Esophagus muscularis mucosa (tissue), 4 donors: Measurements from ENCODE around the gene WNK3. TPM values are rescaled to one million over a fixed set of nuclear protein-coding genes. Genes with fewer than 3 reads are reported as not detected.
A peak's percentile ranks its signal among the peaks of the same experiment; 100 is the strongest.
"Not testable (repeated sequence)": the region's sequence is repeated elsewhere in the genome, so short reads cannot be mapped to it uniquely, and the experiment has no call there.

Source experiments
- DNase-seq: peaks from one replicate; pipeline ENCODE4 v3.0.0-alpha.2; 2017; ENCODE audit errors: extremely low spot score
- H3K27ac ChIP-seq, 4 donors: fragments of 200-600 bp; sonication (generic); replicated peaks in 1 of 4; 1 replicate in 3 of 4; 2 replicates in 1 of 4; pipeline ENCODE4 v1.5.1; 2016 to 2019; ENCODE audit warnings: mild to moderate bottlenecking in 1 of 4
- H3K27me3 ChIP-seq, 4 donors: fragments of 200-600 bp; sonication (generic); one replicate each; pipeline versions ENCODE4 v1.5.1 to v1.6.0; 2016 to 2019
- H3K36me3 ChIP-seq, 4 donors: fragments of 200-600 bp; sonication (generic); one replicate each; pipeline ENCODE4 v1.5.1; 2016 to 2019
- H3K4me1 ChIP-seq, 4 donors: fragments of 200-600 bp; sonication (generic); one replicate each; pipeline ENCODE4 v1.5.1; 2016 to 2019
- H3K4me3 ChIP-seq, 4 donors: fragments of 200-600 bp; sonication (generic); 1 replicate in 2 of 4; 2 replicates in 2 of 4; pipeline ENCODE4 v1.5.1; 2016 to 2019; ENCODE audit warnings: mild to moderate bottlenecking in 4 of 4, moderate library complexity in 1 of 4
- H3K9me3 ChIP-seq, 4 donors: fragments of 200-600 bp; sonication (generic); 1 replicate in 3 of 4; 2 replicates in 1 of 4; pipeline ENCODE4 v1.5.1; 2016 to 2019
- EP300 ChIP-seq: sonication (generic); formaldehyde crosslinking; IDR thresholded peaks from one replicate; pipeline ENCODE4 v1.6.1; 2017; ENCODE audit warnings: antibody characterized with exemption
- POLR2A ChIP-seq: fragments of 450-650 bp; IDR thresholded peaks from one replicate; pipeline ENCODE4 v1.6.1; 2017; ENCODE audit warnings: antibody characterized with exemption, moderate library complexity, mild to moderate bottlenecking, low read depth
- POLR2AphosphoS5 ChIP-seq, 2 donors: sonication (generic); formaldehyde crosslinking; IDR thresholded peaks; one replicate each; pipeline ENCODE4 v1.6.1; 2017; ENCODE audit warnings: antibody characterized with exemption in 2 of 2
- WGBS: methylation state at CpG from one replicate; pipeline ENCODE4 v1.1.5; 2018; 5-methylcytosine and 5-hydroxymethylcytosine counted together
- intact Hi-C: fragments of 100-400 bp; cut with DNase I; formaldehyde crosslinking; loops from one replicate; pipeline ENCODE4 v1.15.1; 2023
- total RNA-seq, 4 donors: library from RNA; depleted of rRNA; stranded (reverse); fragments of >200 nt; gene quantifications; one replicate each; pipeline versions ENCODE4 v1.1.0 to v1.2.1, GENCODE V29; 2016
- TF ChIP-seq, protein P1 (sequence below), 3 experiments: fragments of 200-600 bp in 2 of 3; fragments of 450-650 bp in 1 of 3; sonication (generic) in 2 of 3; IDR thresholded peaks; one replicate each; pipeline ENCODE4 v1.5.1; 2017 to 2019; ENCODE audit warnings: antibody characterized with exemption in 3 of 3, mild to moderate bottlenecking in 2 of 3, moderate library complexity in 1 of 3

WNK3 gene
- total RNA-seq, 4 donors from 2014 or later, result 1.6 to 2.0 (median 1.8) TPM

DNA sequence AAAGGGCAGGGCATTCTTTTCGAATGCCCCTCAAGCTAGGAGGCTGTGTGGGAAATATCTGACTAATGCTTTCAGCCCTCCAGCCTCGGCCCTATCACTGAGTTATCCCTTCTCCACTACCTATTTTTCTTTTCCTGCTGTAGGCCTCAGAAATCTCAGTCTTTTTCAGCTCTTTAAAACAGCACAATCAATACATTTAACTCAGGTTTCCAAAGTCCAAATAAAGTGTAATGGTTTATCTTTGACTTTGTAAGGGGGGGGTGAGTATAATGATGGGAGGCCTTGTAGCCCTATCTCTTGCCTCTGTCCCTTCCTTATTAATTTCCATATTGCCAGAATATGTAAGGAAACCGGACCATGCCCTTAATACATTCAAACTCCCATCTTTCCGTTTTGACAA lies 1.6 kb upstream of the WNK3 start:
- Histone ChIP-seq H3K36me3 (no peaks in the 10 kb centered on the region), H3K4me1 (peaks cover 0 to 14% (median 8%) of the 10 kb centered on the region in 4 donors), H3K9me3 (no peaks in the 10 kb centered on the region), H3K4me3 (peak overlapping the region in 3 of 4 donors; percentile 57 to 66 (median 57)), H3K27ac (no peak overlapping the region), H3K27me3 (no peaks in the 10 kb centered on the region)
- intact Hi-C loops, result loop anchor here (10.0 kb wide), 1 partner anchor 165 kb away; no protein-coding TSS in a partner anchor
- no peak for DNase-seq
- 64% methylated on average over 4 of the region's 4 CpGs for WGBS
- TF ChIP-seq POLR2A (no peak), POLR2AphosphoS5 (IDR thresholded peaks at IDR 0.05) (no peak)
- TF ChIP-seq, protein P1, sequence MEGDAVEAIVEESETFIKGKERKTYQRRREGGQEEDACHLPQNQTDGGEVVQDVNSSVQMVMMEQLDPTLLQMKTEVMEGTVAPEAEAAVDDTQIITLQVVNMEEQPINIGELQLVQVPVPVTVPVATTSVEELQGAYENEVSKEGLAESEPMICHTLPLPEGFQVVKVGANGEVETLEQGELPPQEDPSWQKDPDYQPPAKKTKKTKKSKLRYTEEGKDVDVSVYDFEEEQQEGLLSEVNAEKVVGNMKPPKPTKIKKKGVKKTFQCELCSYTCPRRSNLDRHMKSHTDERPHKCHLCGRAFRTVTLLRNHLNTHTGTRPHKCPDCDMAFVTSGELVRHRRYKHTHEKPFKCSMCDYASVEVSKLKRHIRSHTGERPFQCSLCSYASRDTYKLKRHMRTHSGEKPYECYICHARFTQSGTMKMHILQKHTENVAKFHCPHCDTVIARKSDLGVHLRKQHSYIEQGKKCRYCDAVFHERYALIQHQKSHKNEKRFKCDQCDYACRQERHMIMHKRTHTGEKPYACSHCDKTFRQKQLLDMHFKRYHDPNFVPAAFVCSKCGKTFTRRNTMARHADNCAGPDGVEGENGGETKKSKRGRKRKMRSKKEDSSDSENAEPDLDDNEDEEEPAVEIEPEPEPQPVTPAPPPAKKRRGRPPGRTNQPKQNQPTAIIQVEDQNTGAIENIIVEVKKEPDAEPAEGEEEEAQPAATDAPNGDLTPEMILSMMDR (IDR thresholded peaks at IDR 0.05), result no peak

DNA sequence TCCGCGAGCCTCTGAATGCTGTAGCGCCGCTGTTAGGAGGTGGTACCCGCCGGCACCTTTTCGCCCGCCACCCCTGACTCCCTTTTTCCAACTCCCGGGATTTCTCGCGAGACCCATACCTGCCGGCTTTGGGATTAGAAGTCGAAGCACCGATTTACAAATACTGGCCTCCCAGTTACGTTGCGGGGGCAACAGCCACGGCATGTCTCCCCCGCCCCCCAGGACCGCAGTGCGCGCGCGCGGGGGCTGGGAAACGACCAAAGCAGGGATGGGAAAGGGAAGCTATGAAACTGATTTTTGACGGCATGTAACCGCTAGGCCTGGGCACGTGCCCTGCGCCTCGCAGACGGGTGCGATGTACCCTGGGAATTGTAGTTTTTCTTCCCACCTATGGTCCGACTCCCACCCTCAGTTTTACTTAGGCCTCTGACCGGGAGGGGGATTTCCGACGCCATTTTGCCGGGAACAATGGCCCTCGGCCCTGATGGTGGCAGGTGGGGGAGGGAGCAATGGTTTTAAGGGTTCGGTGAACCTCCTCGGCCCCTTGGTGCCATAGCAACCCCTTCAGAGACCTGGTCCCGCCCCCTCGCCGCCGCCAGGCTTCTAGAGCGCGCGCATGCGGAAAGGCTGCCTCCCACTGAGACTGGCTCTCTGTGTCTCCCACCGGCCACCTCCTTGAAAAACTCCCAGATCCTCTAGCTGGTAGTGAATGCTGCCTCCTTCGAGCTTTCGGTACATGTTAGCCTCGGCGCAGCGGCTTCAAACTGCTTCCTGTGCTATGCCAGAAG lies 772 bp upstream of the WNK3 start:
- 59% methylated on average over 45 of the region's 54 CpGs for WGBS
- peaks cover 0 to 14% (median 8%) of the 10 kb centered on the region in 4 donors for H3K4me1 ChIP-seq
- peak overlapping the region; percentile 57 to 66 (median 57) for H3K4me3 ChIP-seq
- intact Hi-C loops, result loop anchor here (10.0 kb wide), 1 partner anchor 166 kb away; no protein-coding TSS in a partner anchor
- H3K36me3 ChIP-seq, result no peaks in the 10 kb centered on the region
- no peaks in the 10 kb centered on the region for H3K9me3 ChIP-seq
- H3K27ac ChIP-seq, result peak overlapping the region; percentile 73 to 83 (median 80)
- TF ChIP-seq, protein P1 (IDR thresholded peaks at IDR 0.05), result no peak
- TF ChIP-seq POLR2A, result no peak
- no peak for TF ChIP-seq EP300
- no peak for TF ChIP-seq POLR2AphosphoS5 (IDR thresholded peaks at IDR 0.05)
- DNase-seq, result no peak
- H3K27me3 ChIP-seq, result no peaks in the 10 kb centered on the region

DNA sequence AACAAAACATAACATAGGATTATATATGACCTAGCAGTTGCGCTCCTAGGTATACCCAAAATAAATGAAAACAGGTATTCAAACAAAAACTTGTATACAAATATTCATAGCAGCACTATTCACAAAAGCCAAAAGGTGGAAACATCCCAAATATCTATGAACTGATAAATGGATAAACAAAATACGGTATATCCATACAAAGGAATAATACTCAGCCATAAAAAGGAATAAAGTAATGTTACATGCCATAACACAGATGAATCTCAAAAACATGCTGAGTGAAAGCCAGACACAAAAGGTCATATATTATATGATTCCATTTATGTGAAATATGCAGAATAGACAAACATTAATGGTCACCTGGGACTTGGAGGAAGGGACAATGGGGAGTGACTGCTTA lies 5.2 kb downstream of the WNK3 start:
- TF ChIP-seq, protein P1 (IDR thresholded peaks at IDR 0.05), result no peak
- TF ChIP-seq POLR2AphosphoS5 (IDR thresholded peaks at IDR 0.05) (no peak), EP300 (no peak), POLR2A (no peak)
- H3K27ac ChIP-seq, result no peak overlapping the region
- peaks cover 0 to 3% (median 0%) of the 10 kb centered on the region in 4 donors for H3K4me1 ChIP-seq
- intact Hi-C loops, result loop anchor here (10.0 kb wide), 1 partner anchor 172 kb away; no protein-coding TSS in a partner anchor
- H3K36me3 ChIP-seq, result no peaks in the 10 kb centered on the region
- WGBS, result 96% methylated on average over 2 of the region's 2 CpGs
- H3K9me3 ChIP-seq, result peaks cover 0 to 16% (median 0%) of the 10 kb centered on the region in 4 donors
- no peak overlapping the region for H3K4me3 ChIP-seq
- H3K27me3 ChIP-seq, result no peaks in the 10 kb centered on the region
- DNase-seq, result no peak

DNA sequence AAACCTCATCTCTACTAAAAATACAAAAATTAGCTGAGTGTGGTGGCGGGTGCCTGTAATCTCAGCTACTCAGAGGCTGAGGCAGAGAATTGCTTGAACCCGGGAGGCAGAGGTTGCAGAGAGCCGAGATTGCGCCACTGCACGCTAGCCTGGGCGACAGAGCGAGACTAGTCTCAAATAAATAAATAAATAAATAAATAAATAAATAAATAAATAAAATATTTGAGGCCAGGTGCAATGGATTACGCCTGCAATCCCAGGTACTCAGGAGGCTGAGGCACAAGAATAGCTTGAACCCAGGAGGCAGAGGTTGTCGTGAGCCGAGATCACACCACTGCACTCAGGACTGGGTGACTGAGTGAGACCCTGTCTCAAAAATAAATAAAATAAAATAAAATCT lies 20.5 kb downstream of the WNK3 start:
- 89% methylated on average over 10 of the region's 10 CpGs for WGBS

DNA sequence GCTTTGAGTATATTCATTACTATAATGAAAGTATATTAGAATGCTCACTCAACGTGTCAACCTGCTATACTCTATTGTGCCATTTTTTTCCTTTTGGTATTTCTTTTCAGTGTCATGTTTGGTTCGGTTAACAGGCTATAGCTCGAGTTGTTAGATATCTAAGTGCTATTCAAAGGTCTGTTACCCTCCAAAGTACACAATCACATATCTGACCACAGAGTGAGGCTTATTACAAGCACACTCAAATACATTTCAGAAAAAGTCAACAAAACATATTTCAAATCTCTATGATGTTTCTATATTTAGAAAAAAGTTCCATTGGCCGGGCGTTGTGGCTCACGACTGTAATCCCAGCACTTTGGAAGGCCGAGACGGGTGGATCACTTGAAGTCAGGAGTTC lies 32.8 kb downstream of the WNK3 start:
- no peaks in the 10 kb centered on the region for H3K36me3 ChIP-seq
- H3K27me3 ChIP-seq, result no peaks in the 10 kb centered on the region
- 58% methylated on average over 8 of the region's 8 CpGs for WGBS
- H3K9me3 ChIP-seq, result no peaks in the 10 kb centered on the region
- no peak overlapping the region for H3K4me3 ChIP-seq
- intact Hi-C loops, result no loop called here
- no peak overlapping the region for H3K27ac ChIP-seq
- H3K4me1 ChIP-seq, result no peaks in the 10 kb centered on the region
- no peak for DNase-seq
- no peak for TF ChIP-seq POLR2A
- TF ChIP-seq, protein P1 (IDR thresholded peaks at IDR 0.05), result no peak

More for the DNA sequence above, 20.5 kb downstream of the WNK3 start:
- H3K9me3 ChIP-seq, H3K4me1 ChIP-seq, H3K4me3 ChIP-seq, intact Hi-C loops, DNase-seq, H3K27ac ChIP-seq, H3K36me3 ChIP-seq, H3K27me3 ChIP-seq: not testable (repeated sequence)
